Activated naive CD4-positive, alpha-beta T cell treated with anti-CD3 and anti-CD28 coated beads, Interleukin-2, amount 10 ng/mL, durations not matched to agents 7 days and 5 days (primary cell): ENCODE measurements around the gene OR51L1.
"Not testable (repeated sequence)": the region's sequence is repeated elsewhere in the genome, so short reads cannot be mapped to it uniquely, and the experiment has no call there.

Source experiments
- CTCF ChIA-PET: fragments of 350-600 bp; sonication (Branson Sonifier 250); formaldehyde crosslinking; loops from one replicate; lab custom pipeline; 2021; ENCODE audit warnings: antibody characterized with exemption; lab: Charles Lee
- DNase-seq: peaks from one replicate; pipeline ENCODE4 v3.0.0-alpha.2; 2020
- H3K27ac Mint-ChIP-seq: one replicate; pipeline ENCODE4 v1.8.0; 2021; ENCODE audit warnings: mild to moderate bottlenecking, moderate library complexity, mixed read lengths
- H3K27me3 Mint-ChIP-seq: one replicate; pipeline ENCODE4 v1.8.0; 2021; ENCODE audit warnings: mild to moderate bottlenecking, mixed read lengths
- H3K36me3 Mint-ChIP-seq: one replicate; pipeline ENCODE4 v1.8.0; 2021; ENCODE audit warnings: mixed read lengths
- H3K4me1 Mint-ChIP-seq: one replicate; pipeline ENCODE4 v1.8.0; 2021; ENCODE audit warnings: mixed read lengths
- H3K4me3 Mint-ChIP-seq: one replicate; pipeline ENCODE4 v1.8.0; 2021; ENCODE audit warnings: mild to moderate bottlenecking, moderate library complexity, mixed read lengths
- H3K9me3 Mint-ChIP-seq: one replicate; pipeline ENCODE4 v1.8.0; 2021; ENCODE audit warnings: mixed read lengths

The OR51L1 gene

GRCh38 chr11:4994551-4994950 is at the start of gene OR51L1:
OR51L1 (plus strand) TSS chr11:4994851; CDS start chr11:4998983, 4,132 bp downstream.
- H3K9me3 Mint-ChIP-seq: no peaks in the 10 kb centered on the region
- CTCF ChIA-PET: no interaction called here
- no peaks in the 10 kb centered on the region for H3K36me3 Mint-ChIP-seq
- no peak for DNase-seq
- H3K27me3 Mint-ChIP-seq: no peaks in the 10 kb centered on the region
- no peak within 1 kb of the TSS for H3K27ac Mint-ChIP-seq
- no peaks in the 10 kb centered on the region for H3K4me1 Mint-ChIP-seq
- H3K4me3 Mint-ChIP-seq: no peak within 1 kb of the TSS

GRCh38 chr11:4947505-4947904 is 47.1 kb upstream of the OR51L1 start, which contains the start of gene OR51A4:
OR51A4 (minus strand) TSS chr11:4947605; CDS start chr11:4947100, 505 bp downstream.
- CTCF ChIA-PET: no interaction called here
- no peaks in the 10 kb centered on the region for H3K27me3 Mint-ChIP-seq
- DNase-seq: no peak
- no peak within 1 kb of the TSS for H3K4me3 Mint-ChIP-seq
- no peaks in the 10 kb centered on the region for H3K4me1 Mint-ChIP-seq
- no peaks in the 10 kb centered on the region for H3K9me3 Mint-ChIP-seq
- no peak within 1 kb of the TSS for H3K27ac Mint-ChIP-seq
- no peaks in the 10 kb centered on the region for H3K36me3 Mint-ChIP-seq

GRCh38 chr11:4955613-4956012 is 39.0 kb upstream of the OR51L1 start, which contains the start of gene OR51A2:
OR51A2 (minus strand) TSS chr11:4955713; CDS start chr11:4955713, 0 bp downstream.
- H3K27me3 Mint-ChIP-seq, H3K4me3 Mint-ChIP-seq, CTCF ChIA-PET: not testable (repeated sequence)

GRCh38 chr11:4957396-4957795 is 37.3 kb upstream of the OR51L1 start:
- CTCF ChIA-PET: no interaction called here
- Mint-ChIP-seq H3K36me3 (no peaks in the 10 kb centered on the region), H3K4me3 (no peak overlapping the region), H3K27ac (no peak overlapping the region), H3K4me1 (no peaks in the 10 kb centered on the region), H3K9me3 (peaks cover 2% of the 10 kb centered on the region), H3K27me3 (no peaks in the 10 kb centered on the region)
- no peak for DNase-seq

More at GRCh38 chr11:4955613-4956012, 39.0 kb upstream of the OR51L1 start, which contains the start of gene OR51A2:
- not testable (repeated sequence) for DNase-seq, H3K36me3 Mint-ChIP-seq, H3K27ac Mint-ChIP-seq, H3K9me3 Mint-ChIP-seq, H3K4me1 Mint-ChIP-seq

GRCh38 chr11:4960877-4961276 is 33.8 kb upstream of the OR51L1 start:
- CTCF ChIA-PET: no interaction called here
- no peaks in the 10 kb centered on the region for H3K27me3 Mint-ChIP-seq
- no peak overlapping the region for H3K27ac Mint-ChIP-seq
- H3K4me1 Mint-ChIP-seq: no peaks in the 10 kb centered on the region
- peaks cover 5% of the 10 kb centered on the region for H3K9me3 Mint-ChIP-seq
- no peaks in the 10 kb centered on the region for H3K36me3 Mint-ChIP-seq
- H3K4me3 Mint-ChIP-seq: no peak overlapping the region
- no peak for DNase-seq

- no peak for DNase-seq
- H3K36me3 Mint-ChIP-seq: no peaks in the 10 kb centered on the region
- CTCF ChIA-PET: no interaction called here
These were observed 31.8 kb upstream of the OR51L1 start for GRCh38 chr11:4962816-4963215.

GRCh38 chr11:4975436-4975835 is 19.2 kb upstream of the OR51L1 start:
- H3K4me3 Mint-ChIP-seq: no peak overlapping the region
- no peak overlapping the region for H3K27ac Mint-ChIP-seq
- H3K9me3 Mint-ChIP-seq: no peaks in the 10 kb centered on the region
- CTCF ChIA-PET: no interaction called here
- DNase-seq: no peak
- no peaks in the 10 kb centered on the region for H3K4me1 Mint-ChIP-seq
- no peaks in the 10 kb centered on the region for H3K27me3 Mint-ChIP-seq
- no peaks in the 10 kb centered on the region for H3K36me3 Mint-ChIP-seq

More at GRCh38 chr11:4962816-4963215, 31.8 kb upstream of the OR51L1 start:
- H3K4me3 Mint-ChIP-seq: no peak overlapping the region
- no peak overlapping the region for H3K27ac Mint-ChIP-seq
- H3K27me3 Mint-ChIP-seq: no peaks in the 10 kb centered on the region
- no peaks in the 10 kb centered on the region for H3K4me1 Mint-ChIP-seq
- peaks cover 5% of the 10 kb centered on the region for H3K9me3 Mint-ChIP-seq

- Mint-ChIP-seq H3K4me3 (no peak overlapping the region), H3K4me1 (no peaks in the 10 kb centered on the region), H3K9me3 (no peaks in the 10 kb centered on the region), H3K27ac (no peak overlapping the region), H3K27me3 (no peaks in the 10 kb centered on the region), H3K36me3 (no peaks in the 10 kb centered on the region)
- CTCF ChIA-PET: no interaction called here
- DNase-seq: no peak
These were observed 15.6 kb upstream of the OR51L1 start for GRCh38 chr11:4979036-4979435.

GRCh38 chr11:4982678-4983077 is 12.0 kb upstream of the OR51L1 start:
- no peaks in the 10 kb centered on the region for H3K4me1 Mint-ChIP-seq
- no peaks in the 10 kb centered on the region for H3K36me3 Mint-ChIP-seq
- no peak overlapping the region for H3K27ac Mint-ChIP-seq
- H3K4me3 Mint-ChIP-seq: no peak overlapping the region
- no peaks in the 10 kb centered on the region for H3K27me3 Mint-ChIP-seq
- no peak for DNase-seq
- no peaks in the 10 kb centered on the region for H3K9me3 Mint-ChIP-seq
- CTCF ChIA-PET: no interaction called here

- no peaks in the 10 kb centered on the region for H3K36me3 Mint-ChIP-seq
- no peaks in the 10 kb centered on the region for H3K4me1 Mint-ChIP-seq
- no peaks in the 10 kb centered on the region for H3K9me3 Mint-ChIP-seq
- CTCF ChIA-PET: no interaction called here
- no peaks in the 10 kb centered on the region for H3K27me3 Mint-ChIP-seq
- no peak overlapping the region for H3K27ac Mint-ChIP-seq
- H3K4me3 Mint-ChIP-seq: no peak overlapping the region
- no peak for DNase-seq
These were observed 10.8 kb upstream of the OR51L1 start for GRCh38 chr11:4983841-4984240.

GRCh38 chr11:4991060-4991459 is 3.6 kb upstream of the OR51L1 start:
- CTCF ChIA-PET: no interaction called here
- no peaks in the 10 kb centered on the region for H3K4me1 Mint-ChIP-seq
- H3K4me3 Mint-ChIP-seq: no peak overlapping the region
- no peaks in the 10 kb centered on the region for H3K9me3 Mint-ChIP-seq
- no peaks in the 10 kb centered on the region for H3K36me3 Mint-ChIP-seq
- no peaks in the 10 kb centered on the region for H3K27me3 Mint-ChIP-seq
- DNase-seq: no peak
- no peak overlapping the region for H3K27ac Mint-ChIP-seq

GRCh38 chr11:5004424-5005274 is 10.0 kb downstream of the OR51L1 start:
- no peaks in the 10 kb centered on the region for H3K27me3 Mint-ChIP-seq
- H3K36me3 Mint-ChIP-seq: no peaks in the 10 kb centered on the region
- peak; percentile 48 for DNase-seq
- CTCF ChIA-PET: interaction anchor here (0.8 to 0.9 kb wide), 2 partner anchors 367 to 378 kb away, joined by 3 read pairs; partner anchors contain the start of gene OR51D1
- no peaks in the 10 kb centered on the region for H3K9me3 Mint-ChIP-seq
- H3K27ac Mint-ChIP-seq: no peak overlapping the region
- H3K4me1 Mint-ChIP-seq: no peaks in the 10 kb centered on the region
- no peak overlapping the region for H3K4me3 Mint-ChIP-seq

GRCh38 chr11:5007561-5007960 is 12.9 kb downstream of the OR51L1 start:
- Mint-ChIP-seq H3K9me3 (no peaks in the 10 kb centered on the region), H3K4me1 (no peaks in the 10 kb centered on the region), H3K27me3 (no peaks in the 10 kb centered on the region), H3K27ac (no peak overlapping the region), H3K36me3 (no peaks in the 10 kb centered on the region), H3K4me3 (no peak overlapping the region)
- DNase-seq: no peak
- CTCF ChIA-PET: interaction anchor here (0.8 kb wide), 1 partner anchor 370 kb away, joined by 3 read pairs; the partner anchor contains the start of gene OR51D1

GRCh38 chr11:5011254-5011653 is 16.6 kb downstream of the OR51L1 start:
- H3K27me3 Mint-ChIP-seq: no peaks in the 10 kb centered on the region
- no peak overlapping the region for H3K4me3 Mint-ChIP-seq
- no peaks in the 10 kb centered on the region for H3K9me3 Mint-ChIP-seq

GRCh38 chr11:5013012-5013411 is 18.4 kb downstream of the OR51L1 start:
- H3K4me1 Mint-ChIP-seq: no peaks in the 10 kb centered on the region
- no peak overlapping the region for H3K4me3 Mint-ChIP-seq
- no peaks in the 10 kb centered on the region for H3K27me3 Mint-ChIP-seq
- CTCF ChIA-PET: no interaction called here
- no peak for DNase-seq
- no peaks in the 10 kb centered on the region for H3K9me3 Mint-ChIP-seq
- H3K27ac Mint-ChIP-seq: no peak overlapping the region
- no peaks in the 10 kb centered on the region for H3K36me3 Mint-ChIP-seq

More at GRCh38 chr11:5011254-5011653, 16.6 kb downstream of the OR51L1 start:
- CTCF ChIA-PET: no interaction called here
- Mint-ChIP-seq H3K36me3 (no peaks in the 10 kb centered on the region), H3K27ac (no peak overlapping the region), H3K4me1 (no peaks in the 10 kb centered on the region)
- no peak for DNase-seq
